Esophagus squamous epithelium (tissue), 4 donors: ENCODE data around the gene GPC3.

Experiments
- CTCF ChIP-seq, 6 experiments: fragments of 450-650 bp in 4 of 6; fragments of 200-600 bp in 2 of 6; sonication (generic) in 2 of 6; IDR thresholded peaks; one replicate each; pipeline ENCODE4 v1.5.1; 2016 to 2019; ENCODE audit warnings: antibody characterized with exemption in 6 of 6, mild to moderate bottlenecking in 4 of 6, moderate library complexity in 4 of 6
- POLR2A ChIP-seq, 4 donors: fragments of 450-650 bp; IDR thresholded peaks; one replicate each; pipeline ENCODE4 v1.6.1; 2017; ENCODE audit warnings: antibody characterized with exemption in 4 of 4, mild to moderate bottlenecking in 4 of 4, moderate library complexity in 3 of 4

GRCh38 chrX:133639726-133640125 lies 345.7 kb downstream of the GPC3 start:
- TF ChIP-seq POLR2A (IDR thresholded peaks at IDR 0.05) (no peak), CTCF (IDR thresholded peaks at IDR 0.05) (no peak)
